Ishikawa (cell line): ENCODE measurements around the gene ADPGK.

Experiments used
- CEBPB ChIP-seq: IDR thresholded peaks from 2 replicates; pipeline ENCODE4 v1.6.1; 2012
- CREB1 ChIP-seq: IDR thresholded peaks from 2 replicates; pipeline ENCODE4 v1.6.1; 2012; ENCODE audit warnings: low read depth
- EGR1 ChIP-seq: IDR thresholded peaks from 2 replicates; pipeline ENCODE4 v1.6.1; 2012
- EP300 ChIP-seq: IDR thresholded peaks from 2 replicates; pipeline ENCODE4 v1.6.1; 2012; ENCODE audit warnings: borderline replicate concordance
- FOXM1 ChIP-seq: IDR thresholded peaks from 2 replicates; pipeline ENCODE4 v1.6.1; 2012; ENCODE audit warnings: low read depth, borderline replicate concordance
- MAX ChIP-seq: IDR thresholded peaks from 2 replicates; pipeline ENCODE4 v1.6.1; 2012
- NFIC ChIP-seq: IDR thresholded peaks from 2 replicates; pipeline ENCODE4 v1.6.1; 2012
- RAD21 ChIP-seq: IDR thresholded peaks from 2 replicates; pipeline ENCODE4 v1.6.1; 2012; ENCODE audit warnings: low read depth
- TAF1 ChIP-seq: IDR thresholded peaks from 2 replicates; pipeline ENCODE4 v1.6.1; 2012; ENCODE audit warnings: low read depth, mild to moderate bottlenecking
- TCF12 ChIP-seq: IDR thresholded peaks from 2 replicates; pipeline ENCODE4 v1.6.1; 2012; ENCODE audit warnings: low read depth
- TEAD4 ChIP-seq: IDR thresholded peaks from 2 replicates; pipeline ENCODE4 v1.6.1; 2012
- YY1 ChIP-seq: IDR thresholded peaks from 2 replicates; pipeline ENCODE4 v1.6.1; 2012; ENCODE audit warnings: low read depth
- ZBTB7A ChIP-seq: IDR thresholded peaks from 2 replicates; pipeline ENCODE4 v1.6.1; 2012; ENCODE audit warnings: low read depth
- TF ChIP-seq, protein P1 (sequence below): IDR thresholded peaks from 2 replicates; pipeline ENCODE4 v1.6.1; 2012; ENCODE audit warnings: low read depth, mild to moderate bottlenecking
- TF ChIP-seq, protein P2 (sequence below): IDR thresholded peaks from 2 replicates; pipeline ENCODE4 v1.6.1; 2012

Gene ADPGK

GRCh38 chr15:72771329-72771725 is 12.2 kb downstream of the ADPGK start:
- TF ChIP-seq, protein P1, sequence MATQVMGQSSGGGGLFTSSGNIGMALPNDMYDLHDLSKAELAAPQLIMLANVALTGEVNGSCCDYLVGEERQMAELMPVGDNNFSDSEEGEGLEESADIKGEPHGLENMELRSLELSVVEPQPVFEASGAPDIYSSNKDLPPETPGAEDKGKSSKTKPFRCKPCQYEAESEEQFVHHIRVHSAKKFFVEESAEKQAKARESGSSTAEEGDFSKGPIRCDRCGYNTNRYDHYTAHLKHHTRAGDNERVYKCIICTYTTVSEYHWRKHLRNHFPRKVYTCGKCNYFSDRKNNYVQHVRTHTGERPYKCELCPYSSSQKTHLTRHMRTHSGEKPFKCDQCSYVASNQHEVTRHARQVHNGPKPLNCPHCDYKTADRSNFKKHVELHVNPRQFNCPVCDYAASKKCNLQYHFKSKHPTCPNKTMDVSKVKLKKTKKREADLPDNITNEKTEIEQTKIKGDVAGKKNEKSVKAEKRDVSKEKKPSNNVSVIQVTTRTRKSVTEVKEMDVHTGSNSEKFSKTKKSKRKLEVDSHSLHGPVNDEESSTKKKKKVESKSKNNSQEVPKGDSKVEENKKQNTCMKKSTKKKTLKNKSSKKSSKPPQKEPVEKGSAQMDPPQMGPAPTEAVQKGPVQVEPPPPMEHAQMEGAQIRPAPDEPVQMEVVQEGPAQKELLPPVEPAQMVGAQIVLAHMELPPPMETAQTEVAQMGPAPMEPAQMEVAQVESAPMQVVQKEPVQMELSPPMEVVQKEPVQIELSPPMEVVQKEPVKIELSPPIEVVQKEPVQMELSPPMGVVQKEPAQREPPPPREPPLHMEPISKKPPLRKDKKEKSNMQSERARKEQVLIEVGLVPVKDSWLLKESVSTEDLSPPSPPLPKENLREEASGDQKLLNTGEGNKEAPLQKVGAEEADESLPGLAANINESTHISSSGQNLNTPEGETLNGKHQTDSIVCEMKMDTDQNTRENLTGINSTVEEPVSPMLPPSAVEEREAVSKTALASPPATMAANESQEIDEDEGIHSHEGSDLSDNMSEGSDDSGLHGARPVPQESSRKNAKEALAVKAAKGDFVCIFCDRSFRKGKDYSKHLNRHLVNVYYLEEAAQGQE, result no peak

GRCh38 chr15:72770673-72771328 is 12.8 kb downstream of the ADPGK start:
- TF ChIP-seq CREB1 (no peak), FOXM1 (no peak), CEBPB (no peak), MAX (no peak), TAF1 (no peak), ZBTB7A (no peak), RAD21 (no peak), EP300 (no peak), EGR1 (no peak), YY1 (no peak), TEAD4 (no peak), NFIC (no peak), TCF12 (no peak)
- TF ChIP-seq, protein P1, result no peak
- TF ChIP-seq, protein P2, sequence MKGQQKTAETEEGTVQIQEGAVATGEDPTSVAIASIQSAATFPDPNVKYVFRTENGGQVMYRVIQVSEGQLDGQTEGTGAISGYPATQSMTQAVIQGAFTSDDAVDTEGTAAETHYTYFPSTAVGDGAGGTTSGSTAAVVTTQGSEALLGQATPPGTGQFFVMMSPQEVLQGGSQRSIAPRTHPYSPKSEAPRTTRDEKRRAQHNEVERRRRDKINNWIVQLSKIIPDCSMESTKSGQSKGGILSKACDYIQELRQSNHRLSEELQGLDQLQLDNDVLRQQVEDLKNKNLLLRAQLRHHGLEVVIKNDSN, result no peak

GRCh38 chr15:72766780-72767179 is 16.8 kb downstream of the ADPGK start:
- no peak for TF ChIP-seq CEBPB
- no peak for TF ChIP-seq RAD21
- TF ChIP-seq YY1, result no peak
- TF ChIP-seq NFIC, result no peak
- TF ChIP-seq, protein P2, result no peak
- no peak for TF ChIP-seq ZBTB7A
- no peak for TF ChIP-seq MAX
- TF ChIP-seq EP300, result no peak
- no peak for TF ChIP-seq TAF1
- no peak for TF ChIP-seq TCF12
- no peak for TF ChIP-seq FOXM1
- no peak for TF ChIP-seq TEAD4
- no peak for TF ChIP-seq CREB1
- no peak for TF ChIP-seq EGR1
- TF ChIP-seq, protein P1, result no peak

DNA sequence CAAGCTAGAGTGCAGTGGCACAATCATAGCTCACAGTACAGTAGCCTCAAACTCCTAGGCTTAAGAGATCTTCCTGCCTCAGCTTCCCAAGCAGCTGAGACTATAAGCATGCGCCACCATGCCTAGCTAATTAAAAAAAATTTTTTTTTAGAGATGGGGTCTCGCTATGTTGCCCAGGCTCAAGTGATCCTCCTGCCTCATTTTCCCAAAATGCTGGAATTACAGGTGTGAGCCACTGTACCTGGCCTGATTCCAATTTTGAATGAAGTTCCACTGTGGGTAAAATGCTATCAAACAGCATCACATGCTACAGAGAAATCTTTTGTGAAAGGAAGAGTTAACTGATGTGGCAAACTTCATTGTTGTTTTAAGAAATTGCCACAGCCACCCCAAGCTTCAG is 17.5 kb downstream of the ADPGK start:
- TF ChIP-seq TAF1 (no peak), RAD21 (no peak), CREB1 (no peak), EP300 (no peak), NFIC (no peak), YY1 (no peak), FOXM1 (no peak), EGR1 (no peak), CEBPB (no peak), TCF12 (no peak), MAX (no peak), TEAD4 (no peak), ZBTB7A (no peak)
- TF ChIP-seq, protein P2, result no peak
- TF ChIP-seq, protein P1, result no peak
